Measurements from ENCODE around the gene NSD1.
"Not testable (repeated sequence)": the region's sequence is repeated elsewhere in the genome, so short reads cannot be mapped to it uniquely, and the experiment has no call there.

Gene NSD1

DNA sequence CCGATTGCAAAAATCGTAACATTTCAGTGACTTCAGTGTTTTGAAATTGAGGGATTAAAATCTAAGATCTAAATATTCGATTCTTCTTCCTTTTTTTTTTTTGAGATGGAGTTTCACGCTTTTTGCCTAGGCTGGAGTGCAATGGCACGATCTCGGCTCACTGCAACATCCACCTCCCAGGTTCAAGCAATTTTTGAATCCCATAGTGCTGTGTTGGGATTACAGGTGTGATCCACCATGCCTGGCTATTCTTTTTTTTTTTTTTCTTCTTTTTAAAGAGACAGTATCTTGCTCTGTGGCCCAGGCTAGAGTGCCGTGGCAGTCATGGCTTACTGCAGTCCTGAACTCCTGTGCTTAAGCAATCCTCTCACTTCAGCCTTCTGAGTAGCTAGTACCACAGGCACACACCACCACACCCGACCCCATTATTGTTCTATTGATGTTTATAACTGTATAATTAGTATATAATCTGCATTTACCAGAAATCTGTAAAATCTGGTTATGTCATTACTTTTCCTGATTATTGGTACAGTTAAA, 42.7 kb downstream of the NSD1 start:
- no peak for DNase-seq (ENCODE audit: low spot score)

DNA sequence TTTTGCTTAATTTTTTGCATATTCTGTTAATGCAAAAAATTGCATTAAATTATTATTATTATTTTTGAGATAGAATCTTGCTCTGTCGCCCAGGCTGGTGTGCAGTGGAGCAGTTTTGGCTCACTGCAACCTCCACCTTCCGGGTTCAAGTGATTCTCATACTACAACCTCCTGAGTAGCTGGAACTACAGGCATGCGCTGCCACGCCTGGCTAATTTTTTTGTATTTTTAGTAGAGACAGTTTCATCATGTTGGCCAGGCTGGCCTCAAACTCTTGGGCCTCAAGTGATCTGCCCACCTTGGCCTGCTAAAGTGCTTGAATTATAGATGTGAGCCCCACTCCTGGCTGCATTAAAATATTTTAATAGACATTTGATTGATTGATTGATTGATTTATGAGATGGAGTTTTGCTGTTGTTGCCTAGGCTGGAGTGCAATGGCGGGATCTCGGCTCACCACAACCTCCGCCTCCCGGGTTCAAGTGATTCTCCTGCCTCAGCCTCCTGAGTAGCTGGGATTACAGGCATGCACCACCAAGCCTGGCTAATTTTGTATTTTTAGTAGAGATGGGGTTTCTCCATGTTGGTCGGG, 44.4 kb downstream of the NSD1 start:
- DNase-seq (ENCODE audit: low spot score), result not testable (repeated sequence)

DNA sequence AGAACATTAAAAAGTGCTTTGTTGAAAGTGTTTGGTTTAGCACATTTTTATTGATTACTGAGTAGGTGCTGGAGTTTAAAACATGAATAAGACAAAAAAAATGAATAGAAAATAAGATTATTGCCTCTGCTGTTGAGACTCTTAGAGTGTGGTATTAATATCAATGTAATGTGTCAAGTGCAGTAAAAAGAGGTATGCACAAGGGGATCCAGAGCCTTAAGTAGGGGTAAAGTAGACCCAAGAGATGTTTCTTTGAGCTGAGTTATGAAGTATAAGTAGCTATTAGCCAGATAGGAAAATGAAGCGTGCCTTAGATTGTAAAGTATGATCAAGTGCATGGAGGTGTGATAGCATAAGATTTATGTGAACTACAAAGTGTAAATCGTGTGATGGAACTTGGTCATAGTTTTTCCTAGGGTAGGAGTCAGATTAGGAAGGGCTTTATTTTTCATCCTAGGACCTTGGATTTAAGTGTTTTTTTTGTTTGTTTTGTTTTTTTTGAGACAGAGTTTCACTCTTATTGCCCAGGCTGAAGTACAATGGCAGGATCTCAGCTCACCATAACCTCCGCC, 45.2 kb downstream of the NSD1 start:
- no peak for DNase-seq (ENCODE audit: low spot score)

DNA sequence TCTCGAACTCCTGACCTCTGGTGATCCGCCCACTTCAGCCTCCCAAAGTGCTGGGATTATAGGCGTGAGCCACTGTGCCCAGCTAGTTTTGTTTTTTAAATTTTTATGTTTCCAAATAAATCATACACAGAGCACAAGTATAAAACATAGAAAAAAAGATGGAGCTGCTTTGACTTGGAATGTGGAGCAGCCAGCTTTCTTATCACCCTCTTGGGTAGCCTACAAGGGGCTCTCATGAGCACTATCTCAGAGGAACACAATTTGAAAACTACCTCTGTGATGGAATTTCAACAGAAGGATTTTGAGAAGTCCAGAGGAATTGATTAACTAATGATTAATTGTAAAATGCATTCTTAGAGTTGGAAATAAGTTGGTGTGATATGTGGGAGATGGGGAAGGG, 45.9 kb downstream of the NSD1 start:
- DNase-seq (ENCODE audit: low spot score), result no peak

DNA sequence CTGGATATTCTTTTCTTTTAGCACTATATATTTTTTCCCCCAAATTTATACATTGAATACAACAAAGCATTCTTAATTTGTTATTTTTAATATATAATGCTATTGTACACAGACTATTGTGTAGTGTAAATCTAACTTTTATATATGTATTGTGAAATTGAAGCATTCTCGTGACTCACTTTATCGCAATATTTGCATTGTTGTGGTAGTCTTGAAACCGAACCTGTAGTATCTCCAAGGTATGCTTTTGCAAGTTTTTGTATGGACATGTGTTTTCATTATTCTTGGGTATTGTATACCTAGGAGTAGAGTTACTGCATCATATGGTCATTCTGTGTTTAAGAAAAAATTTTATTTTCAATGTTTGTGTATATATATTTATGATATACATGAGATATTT, 49.6 kb downstream of the NSD1 start:
- DNase-seq (ENCODE audit: low spot score), result no peak

DNA sequence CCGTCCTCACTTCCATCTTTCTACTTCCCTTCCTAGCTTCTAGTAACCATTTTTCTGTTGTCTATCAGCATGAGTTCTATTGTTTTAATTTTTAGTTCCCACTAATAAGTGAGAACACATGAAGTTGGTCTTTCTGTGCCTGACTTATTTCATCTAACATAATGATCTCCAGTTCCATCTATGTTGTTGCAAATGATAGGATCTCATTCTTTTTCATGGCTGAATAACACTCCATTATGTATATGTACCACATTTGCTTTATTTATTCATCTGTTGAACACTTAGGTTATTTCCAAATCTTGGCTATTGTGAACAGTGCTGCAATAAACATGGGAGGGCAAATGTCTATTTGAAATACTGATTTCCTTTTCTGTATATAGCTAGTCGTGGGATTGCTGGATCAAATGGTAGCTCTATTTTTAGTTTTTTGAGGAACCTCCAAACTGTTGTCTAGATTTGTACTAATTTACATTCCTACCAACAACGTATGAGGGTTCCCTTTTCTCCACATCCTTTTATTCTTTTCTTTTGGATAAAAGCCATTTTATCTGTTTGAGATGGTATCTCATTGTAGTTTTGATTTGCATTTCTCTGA, 50.3 kb downstream of the NSD1 start:
- no peak for DNase-seq (ENCODE audit: low spot score)

DNA sequence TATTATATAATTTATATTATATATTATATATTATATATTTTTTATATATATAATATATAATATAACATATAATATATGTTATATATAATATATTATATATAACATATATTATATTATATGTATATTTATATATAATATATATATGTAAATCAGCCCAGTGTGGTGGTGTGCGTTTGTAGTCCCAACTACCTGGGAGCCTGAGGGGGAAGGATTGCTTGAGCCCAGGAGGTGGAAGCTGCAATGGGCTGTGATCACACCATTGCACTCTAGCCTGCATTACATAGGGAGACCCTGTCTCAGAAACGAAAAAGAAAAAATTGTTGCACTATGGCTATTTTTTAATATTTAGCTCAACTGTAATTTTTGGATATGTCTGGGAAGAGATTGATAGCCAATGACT, 52.4 kb downstream of the NSD1 start:
- DNase-seq (ENCODE audit: low spot score), result no peak

DNA sequence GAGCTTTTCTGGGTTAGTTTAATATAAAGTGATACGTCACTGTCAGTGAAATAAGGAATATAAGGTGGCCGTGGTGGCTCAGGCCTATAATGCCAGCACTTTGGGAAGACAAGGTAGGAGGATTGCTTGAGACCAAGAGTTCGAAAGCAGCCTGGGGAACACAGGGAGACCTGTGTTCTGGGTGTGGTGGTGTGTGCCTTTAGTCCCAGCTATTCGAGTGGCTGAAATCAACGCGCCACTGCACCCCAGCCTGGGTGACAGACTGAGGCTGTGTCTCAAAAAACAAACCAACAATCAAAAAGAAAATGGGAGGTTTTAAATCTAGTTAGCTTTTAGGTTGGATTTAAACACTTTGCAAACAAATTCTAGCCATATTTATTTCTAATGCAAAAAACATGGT, 53.1 kb downstream of the NSD1 start:
- no peak for DNase-seq (ENCODE audit: low spot score)

DNA sequence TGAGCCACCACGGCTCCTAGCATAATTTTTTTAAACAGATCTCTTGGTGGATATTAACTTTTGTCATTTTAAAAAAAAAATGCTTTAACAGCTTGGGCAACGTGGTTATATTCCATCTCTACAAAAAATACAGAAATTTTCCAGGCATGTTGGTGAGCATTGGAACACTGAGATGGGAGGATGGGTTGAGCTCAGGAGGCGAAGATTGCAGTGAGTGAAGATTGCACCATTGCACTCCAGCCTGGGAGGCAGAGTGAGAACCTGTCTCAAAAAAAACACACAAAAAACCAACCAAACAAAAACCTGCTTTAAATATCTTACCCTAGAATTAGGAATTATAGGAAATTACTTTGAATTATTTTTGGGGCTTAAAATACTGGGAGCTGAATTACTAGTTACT, 55.2 kb downstream of the NSD1 start:
- DNase-seq (ENCODE audit: low spot score), result no peak

DNA sequence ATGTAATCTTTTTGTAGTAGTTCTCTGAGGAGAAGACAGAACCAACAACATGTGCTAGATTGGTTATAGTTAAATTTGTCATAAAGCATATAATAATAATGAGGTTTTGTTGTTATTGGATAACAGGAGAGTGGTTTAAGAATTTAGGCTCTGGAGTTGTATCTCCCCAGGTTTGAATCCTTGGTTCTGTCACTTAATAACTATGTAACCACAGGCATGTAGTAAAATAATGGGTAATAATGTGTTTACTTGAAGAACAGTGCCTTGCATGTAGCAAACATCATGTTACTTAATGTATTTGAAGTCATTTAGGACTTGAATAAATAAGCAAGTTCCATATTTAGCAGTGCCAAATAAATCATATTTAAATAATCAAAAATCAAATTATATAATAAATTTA, 55.8 kb downstream of the NSD1 start:
- DNase-seq (ENCODE audit: low spot score), result no peak

DNA sequence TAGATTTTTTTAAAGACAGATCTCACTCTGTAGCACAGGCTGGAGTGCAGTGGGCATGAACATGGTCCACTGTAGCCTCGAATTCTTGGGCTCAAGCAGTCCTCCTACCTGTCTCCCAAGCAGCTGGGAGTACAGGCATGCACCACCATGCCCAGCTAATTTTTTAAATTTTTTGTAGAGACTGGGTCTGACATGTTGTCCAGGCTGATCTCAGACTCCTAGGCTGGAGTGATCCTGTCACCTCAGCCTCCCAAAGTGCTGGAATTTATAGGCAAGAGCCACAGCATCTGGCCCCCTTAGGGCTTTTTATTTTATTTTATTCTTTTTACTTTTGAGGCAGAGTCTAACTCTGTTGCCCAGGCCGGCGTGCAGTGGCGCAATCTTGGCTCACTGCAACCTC, 56.4 kb downstream of the NSD1 start:
- DNase-seq (ENCODE audit: low spot score), result no peak

DNA sequence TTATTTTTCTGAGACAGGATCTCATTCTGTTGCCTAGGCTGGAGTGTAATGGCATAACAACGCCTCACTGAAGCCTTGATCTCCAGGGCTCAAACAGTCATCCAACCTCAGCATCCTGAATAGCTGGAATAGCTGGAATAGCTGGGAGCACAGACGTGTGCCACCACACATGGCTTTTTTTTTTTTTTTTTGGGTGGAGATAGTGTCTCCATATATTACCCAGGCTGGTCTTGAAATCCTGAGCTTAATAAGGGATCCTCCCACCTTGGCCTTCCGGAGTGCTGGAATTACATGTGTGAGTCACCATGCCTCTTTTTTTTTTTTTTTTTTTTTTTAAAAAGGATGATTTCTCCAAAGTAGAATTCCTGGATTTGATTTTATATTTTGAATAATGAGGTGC, 60.7 kb downstream of the NSD1 start:
- DNase-seq (ENCODE audit: low spot score), result no peak

DNA sequence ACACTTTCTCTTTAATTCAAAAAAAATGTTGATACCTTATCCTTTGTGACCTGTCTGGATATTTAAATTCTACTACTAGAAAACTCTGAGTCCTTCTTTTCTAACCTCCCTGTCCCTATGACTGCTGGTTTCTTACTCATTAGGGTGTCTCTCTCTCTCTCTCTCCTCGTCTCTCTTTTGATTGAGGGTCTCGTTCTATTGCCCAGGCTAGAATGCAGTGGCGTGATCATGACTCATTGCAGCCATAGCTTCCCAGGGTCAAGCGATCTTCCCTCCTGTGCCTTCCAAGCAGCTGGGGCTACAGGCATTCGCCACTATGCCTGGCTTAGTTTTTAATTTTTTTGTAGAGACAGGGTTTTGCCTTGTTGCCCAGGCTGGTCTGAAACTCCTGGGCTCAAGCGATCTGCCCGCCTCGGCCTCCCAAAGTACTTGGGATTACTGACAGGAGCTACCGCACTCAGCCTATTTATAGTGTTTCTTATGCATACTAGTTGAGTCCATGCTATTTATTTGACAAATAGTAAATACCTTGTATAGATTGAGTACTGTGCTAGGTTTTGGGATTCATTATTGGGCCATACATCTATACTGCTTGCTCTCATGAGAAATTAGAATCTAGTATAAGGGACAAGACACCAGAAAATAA, 61.9 kb downstream of the NSD1 start:
- no peak for DNase-seq (ENCODE audit: low spot score)

DNA sequence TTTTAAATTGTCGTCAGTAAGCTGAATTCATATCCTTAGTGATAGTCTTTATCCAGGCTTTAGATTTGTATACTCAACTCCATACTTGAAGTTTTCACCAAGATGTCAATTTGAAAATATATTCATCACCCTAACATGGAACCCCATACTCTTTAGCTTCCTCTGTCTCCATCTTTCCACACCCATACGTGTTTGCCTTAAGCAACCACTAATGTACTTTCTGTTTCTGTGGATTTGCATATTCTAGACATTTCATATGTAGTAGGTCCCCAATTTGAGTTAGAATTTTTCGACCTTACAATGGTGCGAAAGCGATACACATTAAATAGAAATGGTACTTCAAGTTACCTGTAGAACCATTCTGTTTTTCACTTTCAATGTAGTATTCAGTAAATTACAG, 65.2 kb downstream of the NSD1 start:
- no peak for DNase-seq (ENCODE audit: low spot score)

DNA sequence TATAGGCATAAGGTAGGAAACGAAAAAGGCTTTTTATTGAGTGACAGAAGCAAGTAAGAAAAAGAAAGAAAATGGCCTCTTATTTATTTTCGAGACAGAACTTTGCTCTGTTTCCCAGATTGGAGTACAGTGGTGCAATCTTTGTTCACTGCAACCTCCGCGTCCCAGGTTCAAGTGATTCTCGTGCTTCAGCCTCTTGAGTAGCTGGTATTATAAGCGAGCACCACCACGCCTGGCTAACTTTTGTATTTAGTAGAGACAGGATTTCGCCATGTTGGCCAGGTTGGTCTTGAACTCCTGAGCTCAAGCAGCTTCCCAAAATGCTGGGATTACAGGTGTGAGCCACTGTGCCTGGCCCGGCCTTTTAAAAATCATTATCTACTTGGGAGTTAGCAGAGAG, 70.7 kb downstream of the NSD1 start:
- no peak for DNase-seq (ENCODE audit: low spot score)

DNA sequence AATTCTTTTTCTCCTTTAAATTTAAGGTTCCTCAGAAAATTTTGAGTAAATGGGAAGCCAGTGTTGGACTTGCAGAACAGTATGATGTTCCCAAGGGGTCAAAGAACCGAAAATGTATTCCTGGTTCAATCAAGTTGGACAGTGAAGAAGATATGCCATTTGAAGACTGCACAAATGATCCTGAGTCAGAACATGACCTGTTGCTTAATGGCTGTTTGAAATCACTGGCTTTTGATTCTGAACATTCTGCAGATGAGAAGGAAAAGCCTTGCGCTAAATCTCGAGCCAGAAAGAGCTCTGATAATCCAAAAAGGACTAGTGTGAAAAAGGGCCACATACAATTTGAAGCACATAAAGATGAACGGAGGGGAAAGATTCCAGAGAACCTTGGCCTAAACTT, 76.0 kb downstream of the NSD1 start:
- DNase-seq (ENCODE audit: low spot score), result no peak

DNA sequence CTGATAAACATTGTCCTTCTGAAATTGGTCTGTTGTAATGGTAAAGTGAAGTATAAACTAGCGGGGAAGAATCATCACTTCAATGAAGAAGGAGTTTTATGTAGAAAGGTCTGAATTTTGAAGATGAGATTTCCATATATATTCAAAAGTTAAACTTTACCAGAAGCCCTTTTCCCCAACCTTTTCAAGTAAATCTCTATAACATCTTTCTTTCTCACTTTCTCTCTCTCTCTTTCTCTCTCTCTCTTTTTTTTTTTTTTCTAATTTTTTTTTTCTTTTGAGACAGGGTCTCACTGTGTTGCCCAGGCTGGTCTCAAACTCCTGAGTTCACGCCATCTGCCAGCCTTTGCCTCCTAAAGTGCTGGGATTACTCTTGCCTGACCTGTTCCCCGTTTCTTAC, 78.7 kb downstream of the NSD1 start:
- no peak for DNase-seq (ENCODE audit: low spot score)

DNA sequence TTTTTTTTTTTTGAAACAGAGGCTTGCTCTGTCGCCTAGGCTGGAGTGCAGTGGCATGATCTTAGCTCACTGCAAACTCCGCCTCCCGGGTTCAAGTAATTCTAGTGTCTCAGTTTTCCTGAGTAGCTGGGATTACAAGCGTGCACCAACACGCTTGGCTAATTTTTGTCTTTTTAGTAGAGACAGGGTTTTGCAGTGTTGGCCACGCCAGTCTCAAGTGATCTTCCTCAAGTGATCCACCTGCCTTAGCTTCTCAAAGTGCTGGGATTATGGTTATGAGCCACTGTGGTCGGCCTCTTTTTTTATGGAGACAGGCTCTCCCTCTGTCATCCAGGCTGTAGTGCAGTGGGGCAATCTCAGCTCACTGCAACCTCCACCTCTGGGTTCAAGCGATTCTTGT, 87.0 kb downstream of the NSD1 start:
- no peak for DNase-seq (ENCODE audit: low spot score)

DNA sequence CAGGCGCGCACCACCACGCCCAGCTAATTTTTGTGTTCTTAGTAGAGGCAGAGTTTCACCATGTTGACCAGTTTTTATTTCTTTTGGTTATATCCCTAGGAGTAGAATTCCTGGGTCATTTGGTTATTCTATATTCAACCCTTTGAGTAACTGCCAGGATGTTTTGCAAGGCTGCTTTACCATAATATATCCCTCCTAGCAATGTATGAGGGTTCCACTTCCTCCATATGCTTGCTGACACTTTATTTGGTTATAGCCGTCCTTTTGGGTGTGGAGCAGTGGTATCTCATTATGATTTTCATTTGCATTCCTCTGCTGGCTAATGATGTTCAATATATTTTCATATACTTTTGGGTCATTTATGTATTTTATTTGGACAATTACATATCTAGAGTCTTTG, 88.7 kb downstream of the NSD1 start:
- no peak for DNase-seq (ENCODE audit: low spot score)

DNA sequence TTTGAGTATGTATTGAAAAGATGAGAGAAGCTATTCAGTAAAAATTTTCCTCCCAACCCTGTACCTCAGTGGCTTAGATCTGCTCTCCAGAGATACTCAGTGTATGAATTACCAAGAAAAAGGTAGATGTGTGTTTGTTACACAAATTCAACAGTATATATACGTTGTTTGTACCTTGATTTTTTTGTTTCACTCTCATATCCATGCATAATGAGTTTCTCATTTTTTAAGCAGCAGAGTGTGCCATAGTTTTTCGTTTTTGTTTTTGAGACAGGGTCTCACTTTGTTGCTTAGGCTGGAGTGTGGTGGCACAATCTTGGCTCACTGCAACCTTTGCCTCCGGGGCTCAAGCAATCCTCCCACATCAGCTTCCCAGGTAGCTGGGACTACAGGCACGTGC, 92.2 kb downstream of the NSD1 start:
- DNase-seq (ENCODE audit: low spot score), result no peak

DNA sequence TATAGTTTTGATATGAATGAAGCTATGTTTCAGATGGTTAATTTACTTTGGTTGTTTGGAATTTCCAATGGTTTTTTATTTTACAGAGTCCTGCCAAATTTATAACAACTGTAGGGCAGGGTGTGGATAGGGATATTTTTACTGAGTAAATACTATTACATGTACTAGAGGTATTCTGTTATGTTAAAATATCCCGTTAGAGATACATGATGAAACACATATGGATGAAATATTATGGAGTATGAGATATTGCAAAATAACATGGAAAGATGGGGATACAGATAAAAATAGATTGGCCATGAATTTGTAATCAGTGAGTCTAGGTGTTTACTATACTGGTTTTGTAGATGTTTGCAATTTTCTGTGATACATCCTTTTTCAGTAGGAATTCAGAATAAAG, 93.3 kb downstream of the NSD1 start:
- no peak for DNase-seq (ENCODE audit: low spot score)

DNA sequence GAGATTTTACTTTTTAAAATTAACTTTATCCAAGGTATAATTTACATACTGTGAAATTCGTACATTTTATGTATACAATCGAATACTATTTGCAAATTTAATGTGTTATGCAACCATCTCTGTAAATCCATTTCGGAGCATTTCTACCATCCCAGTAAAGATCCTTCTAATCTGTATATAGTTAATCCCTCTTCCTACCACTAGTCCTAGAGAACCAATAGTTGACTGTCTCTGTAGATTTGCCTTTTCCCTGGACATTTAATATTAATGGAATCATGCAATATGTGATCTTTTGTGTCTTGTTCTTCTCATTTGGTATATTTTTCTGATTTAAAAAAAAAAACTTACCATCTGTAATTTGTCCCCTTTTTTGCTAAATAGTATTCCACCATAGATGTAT, 95.2 kb downstream of the NSD1 start:
- no peak for DNase-seq (ENCODE audit: low spot score)

DNA sequence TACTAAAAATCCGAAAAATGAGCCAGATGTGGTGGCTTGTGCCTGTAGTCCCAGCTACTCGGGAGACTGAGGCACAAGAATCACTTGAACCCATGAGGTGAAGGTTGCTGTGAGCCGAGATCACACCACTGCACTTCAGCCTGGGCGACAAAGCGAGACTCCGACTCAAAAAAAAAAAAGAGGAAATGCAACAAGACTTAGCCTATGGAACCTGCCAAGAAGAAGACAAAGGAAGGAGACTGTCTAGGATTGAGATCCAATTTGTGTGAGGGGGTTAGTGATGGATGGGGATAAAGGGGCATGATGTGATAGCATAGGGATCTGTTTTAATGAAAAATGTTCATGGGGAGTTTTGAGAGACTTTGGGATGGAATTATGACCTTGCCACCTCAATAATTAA, 97.1 kb downstream of the NSD1 start:
- DNase-seq (ENCODE audit: low spot score), result no peak
